Panc1 (cell line): Measurements from ENCODE around the gene FPGS.
"Not testable (repeated sequence)": the region's sequence is repeated elsewhere in the genome, so short reads cannot be mapped to it uniquely, and the experiment has no call there.

Experiments used
- CTCF ChIP-seq: fragments of 450-650 bp; IDR thresholded peaks from 2 replicates; pipeline ENCODE4 v1.5.1; 2017; ENCODE audit warnings: mild to moderate bottlenecking
- POLR2AphosphoS5 ChIP-seq: IDR thresholded peaks from 2 replicates; pipeline ENCODE4 v1.6.1; 2012; ENCODE audit warnings: mild to moderate bottlenecking, low read depth, low read length, moderate library complexity

- TF ChIP-seq CTCF, POLR2AphosphoS5: not testable (repeated sequence)
These were observed 45.9 kb upstream of the FPGS start for GRCh38 chr9:127756776-127757175.
